Measurements from ENCODE around the gene SPAG6. TPM values are rescaled to one million over a fixed set of nuclear protein-coding genes. Genes with fewer than 3 reads are reported as not detected.

SPAG6 gene
- total RNA-seq, 4 donors from 2014 or later = not detected

GRCh38 chr10:22460101-22460500 lies 114.8 kb downstream of the SPAG6 start:
- Histone ChIP-seq H3K9me3 (no peaks in the 10 kb centered on the region), H3K27me3 (no peaks in the 10 kb centered on the region), H3K27ac (no peak overlapping the region), H3K36me3 (no peaks in the 10 kb centered on the region), H3K4me3 (no peak overlapping the region), H3K4me1 (no peaks in the 10 kb centered on the region)
- ATAC-seq = no peak
- WGBS, 2 donors (ENCODE audit: low coverage in 1 of 2) = 77 to 83% methylated on average over 1 to 3 of the region's 7 CpGs
- TF ChIP-seq, protein P1, sequence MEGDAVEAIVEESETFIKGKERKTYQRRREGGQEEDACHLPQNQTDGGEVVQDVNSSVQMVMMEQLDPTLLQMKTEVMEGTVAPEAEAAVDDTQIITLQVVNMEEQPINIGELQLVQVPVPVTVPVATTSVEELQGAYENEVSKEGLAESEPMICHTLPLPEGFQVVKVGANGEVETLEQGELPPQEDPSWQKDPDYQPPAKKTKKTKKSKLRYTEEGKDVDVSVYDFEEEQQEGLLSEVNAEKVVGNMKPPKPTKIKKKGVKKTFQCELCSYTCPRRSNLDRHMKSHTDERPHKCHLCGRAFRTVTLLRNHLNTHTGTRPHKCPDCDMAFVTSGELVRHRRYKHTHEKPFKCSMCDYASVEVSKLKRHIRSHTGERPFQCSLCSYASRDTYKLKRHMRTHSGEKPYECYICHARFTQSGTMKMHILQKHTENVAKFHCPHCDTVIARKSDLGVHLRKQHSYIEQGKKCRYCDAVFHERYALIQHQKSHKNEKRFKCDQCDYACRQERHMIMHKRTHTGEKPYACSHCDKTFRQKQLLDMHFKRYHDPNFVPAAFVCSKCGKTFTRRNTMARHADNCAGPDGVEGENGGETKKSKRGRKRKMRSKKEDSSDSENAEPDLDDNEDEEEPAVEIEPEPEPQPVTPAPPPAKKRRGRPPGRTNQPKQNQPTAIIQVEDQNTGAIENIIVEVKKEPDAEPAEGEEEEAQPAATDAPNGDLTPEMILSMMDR (IDR thresholded peaks at IDR 0.05) = no peak
- no peak for TF ChIP-seq POLR2A (IDR thresholded peaks at IDR 0.05)
- TF ChIP-seq POLR2AphosphoS5 (IDR thresholded peaks at IDR 0.05) = no peak
- no peak for TF ChIP-seq EP300 (IDR thresholded peaks at IDR 0.05)

GRCh38 chr10:22460531-22461403 lies 115.5 kb downstream of the SPAG6 start:
- 86 to 96% methylated on average over 4 to 6 of the region's 6 CpGs for WGBS, 2 donors (ENCODE audit: low coverage in 1 of 2)
- TF ChIP-seq, protein P1 (IDR thresholded peaks at IDR 0.05) = no peak
- no peak for TF ChIP-seq POLR2A (IDR thresholded peaks at IDR 0.05)
- H3K36me3 ChIP-seq = no peaks in the 10 kb centered on the region
- ATAC-seq = no peak
- H3K9me3 ChIP-seq = no peaks in the 10 kb centered on the region
- H3K4me1 ChIP-seq = no peaks in the 10 kb centered on the region
- H3K4me3 ChIP-seq = no peak overlapping the region
- no peak overlapping the region for H3K27ac ChIP-seq
- H3K27me3 ChIP-seq = no peaks in the 10 kb centered on the region

- no peaks in the 10 kb centered on the region for H3K4me1 ChIP-seq
- no peaks in the 10 kb centered on the region for H3K9me3 ChIP-seq
- H3K36me3 ChIP-seq = no peaks in the 10 kb centered on the region
- no peak for ATAC-seq
- H3K4me3 ChIP-seq = no peak overlapping the region
- H3K27me3 ChIP-seq = no peaks in the 10 kb centered on the region
- TF ChIP-seq POLR2AphosphoS5 (IDR thresholded peaks at IDR 0.05) (no peak), POLR2A (IDR thresholded peaks at IDR 0.05) (no peak), EP300 (IDR thresholded peaks at IDR 0.05) (no peak)
- TF ChIP-seq, protein P1 (IDR thresholded peaks at IDR 0.05) = no peak
- no peak overlapping the region for H3K27ac ChIP-seq
- WGBS, 2 donors (ENCODE audit: low coverage in 1 of 2) = 67 to 89% methylated on average over 1 to 2 of the region's 2 CpGs
Measured at GRCh38 chr10:22461891-22462290, 116.6 kb downstream of the SPAG6 start.

GRCh38 chr10:22463255-22463654 lies 118.0 kb downstream of the SPAG6 start:
- Histone ChIP-seq H3K36me3 (no peaks in the 10 kb centered on the region), H3K9me3 (no peaks in the 10 kb centered on the region), H3K4me1 (no peaks in the 10 kb centered on the region), H3K4me3 (no peak overlapping the region), H3K27me3 (no peaks in the 10 kb centered on the region), H3K27ac (no peak overlapping the region)
- WGBS, 2 donors (ENCODE audit: low coverage in 1 of 2) = 25 to 33% methylated on average over 1 to 2 of the region's 4 CpGs
- no peak for ATAC-seq
- TF ChIP-seq, protein P1 (IDR thresholded peaks at IDR 0.05) = no peak
- TF ChIP-seq POLR2AphosphoS5 (IDR thresholded peaks at IDR 0.05) (no peak), EP300 (IDR thresholded peaks at IDR 0.05) (no peak), POLR2A (IDR thresholded peaks at IDR 0.05) (no peak)
